T-helper 2 cell treated with Interferon-gamma antibody and Interleukin-4, amounts not matched to agents 5 μg/mL and 100 μg/mL, for 36 hours (primary cell): ENCODE data around the gene LAMB1.
"Not testable (repeated sequence)": the region's sequence is repeated elsewhere in the genome, so short reads cannot be mapped to it uniquely, and the experiment has no call there.

Experiments
- DNase-seq: peaks from one replicate; pipeline ENCODE4 v3.0.0; 2021; ENCODE audit warnings: low spot score
- H3K27ac Mint-ChIP-seq: one replicate; pipeline ENCODE4 v1.8.0; 2021; ENCODE audit warnings: mild to moderate bottlenecking, mixed read lengths
- H3K27me3 Mint-ChIP-seq: one replicate; pipeline ENCODE4 v1.8.0; 2021; ENCODE audit warnings: low read depth, mixed read lengths
- H3K36me3 Mint-ChIP-seq: one replicate; pipeline ENCODE4 v1.8.0; 2021; ENCODE audit warnings: low read depth, mixed read lengths
- H3K4me1 Mint-ChIP-seq: one replicate; pipeline ENCODE4 v1.8.0; 2021; ENCODE audit warnings: low read depth, mixed read lengths
- H3K4me3 Mint-ChIP-seq: one replicate; pipeline ENCODE4 v1.8.0; 2022; ENCODE audit warnings: mild to moderate bottlenecking, moderate library complexity, mixed read lengths
- H3K9me3 Mint-ChIP-seq: one replicate; pipeline ENCODE4 v1.8.0; 2021; ENCODE audit warnings: mixed read lengths

Gene LAMB1

GRCh38 chr7:107961405-107961804, 41.6 kb downstream of the LAMB1 start:
- Mint-ChIP-seq H3K4me1 (no peaks in the 10 kb centered on the region), H3K27ac (no peak overlapping the region), H3K9me3 (no peaks in the 10 kb centered on the region), H3K36me3 (no peaks in the 10 kb centered on the region), H3K4me3 (no peak overlapping the region), H3K27me3 (peaks cover 12% of the 10 kb centered on the region)
- no peak for DNase-seq

GRCh38 chr7:107960272-107960671, 42.7 kb downstream of the LAMB1 start:
- Mint-ChIP-seq H3K4me1 (no peaks in the 10 kb centered on the region), H3K27me3 (peaks cover 16% of the 10 kb centered on the region), H3K36me3 (no peaks in the 10 kb centered on the region), H3K27ac (no peak overlapping the region), H3K4me3 (no peak overlapping the region), H3K9me3 (no peaks in the 10 kb centered on the region)
- DNase-seq: no peak

GRCh38 chr7:107959527-107959898, 43.4 kb downstream of the LAMB1 start:
- Mint-ChIP-seq H3K36me3 (no peaks in the 10 kb centered on the region), H3K4me3 (no peak overlapping the region), H3K4me1 (no peaks in the 10 kb centered on the region), H3K27me3 (peaks cover 17% of the 10 kb centered on the region), H3K27ac (no peak overlapping the region), H3K9me3 (no peaks in the 10 kb centered on the region)
- no peak for DNase-seq

- Mint-ChIP-seq H3K9me3 (no peaks in the 10 kb centered on the region), H3K27me3 (peaks cover 17% of the 10 kb centered on the region), H3K27ac (no peak overlapping the region), H3K4me1 (no peaks in the 10 kb centered on the region), H3K36me3 (no peaks in the 10 kb centered on the region), H3K4me3 (no peak overlapping the region)
- DNase-seq: no peak
These were observed 44.0 kb downstream of the LAMB1 start for GRCh38 chr7:107958764-107959526.

- no peak overlapping the region for H3K27ac Mint-ChIP-seq
- no peak overlapping the region for H3K4me3 Mint-ChIP-seq
- DNase-seq: no peak
- no peaks in the 10 kb centered on the region for H3K36me3 Mint-ChIP-seq
- no peaks in the 10 kb centered on the region for H3K4me1 Mint-ChIP-seq
- H3K9me3 Mint-ChIP-seq: no peaks in the 10 kb centered on the region
- peaks cover 20% of the 10 kb centered on the region for H3K27me3 Mint-ChIP-seq
These were observed 45.5 kb downstream of the LAMB1 start for GRCh38 chr7:107957436-107957835.

GRCh38 chr7:107956950-107957349, 46.0 kb downstream of the LAMB1 start:
- peaks cover 20% of the 10 kb centered on the region for H3K27me3 Mint-ChIP-seq
- H3K9me3 Mint-ChIP-seq, H3K27ac Mint-ChIP-seq, DNase-seq, H3K36me3 Mint-ChIP-seq, H3K4me3 Mint-ChIP-seq, H3K4me1 Mint-ChIP-seq: not testable (repeated sequence)

GRCh38 chr7:107955394-107955793, 47.6 kb downstream of the LAMB1 start:
- Mint-ChIP-seq H3K9me3 (no peaks in the 10 kb centered on the region), H3K4me3 (no peak overlapping the region), H3K27ac (no peak overlapping the region), H3K36me3 (no peaks in the 10 kb centered on the region), H3K4me1 (no peaks in the 10 kb centered on the region), H3K27me3 (peaks cover 22% of the 10 kb centered on the region)
- DNase-seq: no peak

- no peaks in the 10 kb centered on the region for H3K9me3 Mint-ChIP-seq
- H3K27ac Mint-ChIP-seq: no peak overlapping the region
- H3K4me1 Mint-ChIP-seq: no peaks in the 10 kb centered on the region
- H3K27me3 Mint-ChIP-seq: peaks cover 18% of the 10 kb centered on the region
- H3K36me3 Mint-ChIP-seq: no peaks in the 10 kb centered on the region
- H3K4me3 Mint-ChIP-seq: no peak overlapping the region
- DNase-seq: no peak
These were observed 49.0 kb downstream of the LAMB1 start for GRCh38 chr7:107953924-107954303.

GRCh38 chr7:107953265-107953923, 49.6 kb downstream of the LAMB1 start:
- no peak for DNase-seq
- no peak overlapping the region for H3K27ac Mint-ChIP-seq
- H3K4me3 Mint-ChIP-seq: no peak overlapping the region
- H3K36me3 Mint-ChIP-seq: no peaks in the 10 kb centered on the region
- H3K4me1 Mint-ChIP-seq: no peaks in the 10 kb centered on the region
- H3K9me3 Mint-ChIP-seq: no peaks in the 10 kb centered on the region
- peaks cover 14% of the 10 kb centered on the region for H3K27me3 Mint-ChIP-seq

- no peak overlapping the region for H3K27ac Mint-ChIP-seq
- peaks cover 14% of the 10 kb centered on the region for H3K27me3 Mint-ChIP-seq
- no peaks in the 10 kb centered on the region for H3K36me3 Mint-ChIP-seq
- H3K4me3 Mint-ChIP-seq: no peak overlapping the region
- no peak for DNase-seq
- no peaks in the 10 kb centered on the region for H3K9me3 Mint-ChIP-seq
- no peaks in the 10 kb centered on the region for H3K4me1 Mint-ChIP-seq
These were observed 51.1 kb downstream of the LAMB1 start for GRCh38 chr7:107951896-107952295.

GRCh38 chr7:107951172-107951787, 51.7 kb downstream of the LAMB1 start:
- peaks cover 14% of the 10 kb centered on the region for H3K27me3 Mint-ChIP-seq
- H3K4me1 Mint-ChIP-seq: no peaks in the 10 kb centered on the region
- H3K27ac Mint-ChIP-seq: no peak overlapping the region
- no peaks in the 10 kb centered on the region for H3K36me3 Mint-ChIP-seq
- no peaks in the 10 kb centered on the region for H3K9me3 Mint-ChIP-seq
- no peak overlapping the region for H3K4me3 Mint-ChIP-seq
- DNase-seq: no peak

GRCh38 chr7:107949443-107949935, 53.5 kb downstream of the LAMB1 start:
- no peak for DNase-seq
- no peaks in the 10 kb centered on the region for H3K36me3 Mint-ChIP-seq
- H3K4me3 Mint-ChIP-seq: no peak overlapping the region
- no peaks in the 10 kb centered on the region for H3K9me3 Mint-ChIP-seq
- peaks cover 10% of the 10 kb centered on the region for H3K27me3 Mint-ChIP-seq
- no peak overlapping the region for H3K27ac Mint-ChIP-seq
- H3K4me1 Mint-ChIP-seq: no peaks in the 10 kb centered on the region

GRCh38 chr7:107948645-107949442, 54.1 kb downstream of the LAMB1 start:
- no peaks in the 10 kb centered on the region for H3K4me1 Mint-ChIP-seq
- no peaks in the 10 kb centered on the region for H3K36me3 Mint-ChIP-seq
- no peak for DNase-seq
- no peaks in the 10 kb centered on the region for H3K9me3 Mint-ChIP-seq
- no peak overlapping the region for H3K4me3 Mint-ChIP-seq
- no peak overlapping the region for H3K27ac Mint-ChIP-seq
- H3K27me3 Mint-ChIP-seq: peaks cover 9% of the 10 kb centered on the region

GRCh38 chr7:107946881-107947280, 56.1 kb downstream of the LAMB1 start:
- H3K4me3 Mint-ChIP-seq: no peak overlapping the region
- H3K9me3 Mint-ChIP-seq: no peaks in the 10 kb centered on the region
- no peak for DNase-seq
- no peaks in the 10 kb centered on the region for H3K36me3 Mint-ChIP-seq
- peaks cover 7% of the 10 kb centered on the region for H3K27me3 Mint-ChIP-seq
- H3K27ac Mint-ChIP-seq: no peak overlapping the region
- H3K4me1 Mint-ChIP-seq: no peaks in the 10 kb centered on the region
